WTC11 (cell line): ENCODE data around the gene RBM39.

Experiments
- NR2C2 ChIP-seq: sonication (generic); formaldehyde crosslinking; IDR thresholded peaks from 2 replicates; pipeline ENCODE4 v1.8.0; 2022; ENCODE audit warnings: mild to moderate bottlenecking, missing genetic modification reagents
- NR3C1 ChIP-seq: sonication (generic); formaldehyde crosslinking; conservative IDR thresholded peaks from 2 replicates; pipeline ENCODE4 v1.8.1; 2023; ENCODE audit warnings: low read depth, mild to moderate bottlenecking, missing genetic modification reagents
- SP1 ChIP-seq: sonication (generic); formaldehyde crosslinking; conservative IDR thresholded peaks from 2 replicates; pipeline ENCODE4 v1.8.1; 2022; ENCODE audit warnings: missing genetic modification reagents
- TCF7 ChIP-seq: sonication (generic); formaldehyde crosslinking; IDR thresholded peaks from 2 replicates; pipeline ENCODE4 v1.8.0; 2022; ENCODE audit warnings: mild to moderate bottlenecking, low read depth, missing genetic modification reagents, moderate library complexity
- ZNF232 ChIP-seq: sonication (generic); formaldehyde crosslinking; IDR thresholded peaks from 2 replicates; pipeline ENCODE4 v1.8.0; 2022; ENCODE audit warnings: mild to moderate bottlenecking, missing genetic modification reagents
- TF ChIP-seq, protein P1 (sequence below): fragments of 200-600 bp; IDR thresholded peaks from 2 replicates; pipeline ENCODE4 v1.8.0; 2022; ENCODE audit warnings: antibody characterized with exemption
- TF ChIP-seq, protein P2 (sequence below): sonication (generic); formaldehyde crosslinking; IDR thresholded peaks from 2 replicates; pipeline ENCODE4 v1.8.1; 2023; ENCODE audit warnings: mild to moderate bottlenecking, missing genetic modification reagents
- TF ChIP-seq, protein P3 (sequence below): sonication (generic); formaldehyde crosslinking; IDR thresholded peaks from 2 replicates; pipeline ENCODE4 v1.8.1; 2023; ENCODE audit warnings: mild to moderate bottlenecking, missing genetic modification reagents
- TF ChIP-seq, protein P4 (sequence below): sonication (generic); formaldehyde crosslinking; IDR thresholded peaks from 2 replicates; pipeline ENCODE4 v1.8.0; 2022; ENCODE audit warnings: mild to moderate bottlenecking, missing genetic modification reagents
- TF ChIP-seq, protein P5 (sequence below): sonication (generic); formaldehyde crosslinking; IDR thresholded peaks from 2 replicates; pipeline ENCODE4 v1.8.1; 2022; ENCODE audit warnings: missing genetic modification reagents, borderline replicate concordance

DNA sequence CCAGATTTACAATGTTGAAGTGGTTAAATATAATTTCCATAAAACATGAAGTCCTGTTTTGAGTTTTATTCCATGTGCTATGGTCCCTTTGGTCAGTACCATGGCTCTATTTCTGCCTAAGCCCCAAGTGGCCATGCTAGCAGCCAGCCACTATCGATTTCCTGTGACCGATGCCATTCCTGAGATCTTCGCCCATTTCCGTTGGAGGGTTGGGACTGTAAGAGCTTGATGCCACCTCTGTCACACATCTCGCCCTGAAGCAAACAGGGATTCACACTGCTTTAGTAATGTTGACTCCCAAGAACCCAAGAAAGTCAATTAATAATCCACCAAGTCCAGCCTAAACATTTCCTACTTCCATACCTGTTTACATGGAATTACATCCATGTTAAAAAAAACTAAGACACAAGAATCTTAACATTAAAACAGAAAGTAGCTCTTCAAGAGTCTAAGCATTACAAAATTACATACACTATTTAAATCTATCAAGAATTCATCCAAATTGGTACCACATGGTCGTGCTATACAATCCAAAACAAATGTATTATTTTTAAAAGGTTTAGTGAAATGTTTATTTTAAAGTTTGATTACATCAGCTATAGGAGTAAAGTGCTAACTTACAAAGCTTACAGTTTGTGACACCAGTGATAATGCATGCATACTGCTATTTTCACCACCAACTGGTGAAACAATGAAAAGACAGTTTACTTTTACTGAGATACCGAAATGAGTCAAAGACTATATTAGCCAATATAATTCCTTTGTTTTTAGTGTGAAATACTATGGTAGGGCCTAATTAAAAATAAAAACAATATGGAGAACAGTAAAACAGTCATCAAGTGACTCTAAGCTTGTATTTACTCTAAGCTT is 2.5 kb downstream of the RBM39 start:
- TF ChIP-seq, protein P1, sequence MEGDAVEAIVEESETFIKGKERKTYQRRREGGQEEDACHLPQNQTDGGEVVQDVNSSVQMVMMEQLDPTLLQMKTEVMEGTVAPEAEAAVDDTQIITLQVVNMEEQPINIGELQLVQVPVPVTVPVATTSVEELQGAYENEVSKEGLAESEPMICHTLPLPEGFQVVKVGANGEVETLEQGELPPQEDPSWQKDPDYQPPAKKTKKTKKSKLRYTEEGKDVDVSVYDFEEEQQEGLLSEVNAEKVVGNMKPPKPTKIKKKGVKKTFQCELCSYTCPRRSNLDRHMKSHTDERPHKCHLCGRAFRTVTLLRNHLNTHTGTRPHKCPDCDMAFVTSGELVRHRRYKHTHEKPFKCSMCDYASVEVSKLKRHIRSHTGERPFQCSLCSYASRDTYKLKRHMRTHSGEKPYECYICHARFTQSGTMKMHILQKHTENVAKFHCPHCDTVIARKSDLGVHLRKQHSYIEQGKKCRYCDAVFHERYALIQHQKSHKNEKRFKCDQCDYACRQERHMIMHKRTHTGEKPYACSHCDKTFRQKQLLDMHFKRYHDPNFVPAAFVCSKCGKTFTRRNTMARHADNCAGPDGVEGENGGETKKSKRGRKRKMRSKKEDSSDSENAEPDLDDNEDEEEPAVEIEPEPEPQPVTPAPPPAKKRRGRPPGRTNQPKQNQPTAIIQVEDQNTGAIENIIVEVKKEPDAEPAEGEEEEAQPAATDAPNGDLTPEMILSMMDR = no peak
- no peak for TF ChIP-seq ZNF232 (CRISPR knock-in tag)
- TF ChIP-seq, protein P2, sequence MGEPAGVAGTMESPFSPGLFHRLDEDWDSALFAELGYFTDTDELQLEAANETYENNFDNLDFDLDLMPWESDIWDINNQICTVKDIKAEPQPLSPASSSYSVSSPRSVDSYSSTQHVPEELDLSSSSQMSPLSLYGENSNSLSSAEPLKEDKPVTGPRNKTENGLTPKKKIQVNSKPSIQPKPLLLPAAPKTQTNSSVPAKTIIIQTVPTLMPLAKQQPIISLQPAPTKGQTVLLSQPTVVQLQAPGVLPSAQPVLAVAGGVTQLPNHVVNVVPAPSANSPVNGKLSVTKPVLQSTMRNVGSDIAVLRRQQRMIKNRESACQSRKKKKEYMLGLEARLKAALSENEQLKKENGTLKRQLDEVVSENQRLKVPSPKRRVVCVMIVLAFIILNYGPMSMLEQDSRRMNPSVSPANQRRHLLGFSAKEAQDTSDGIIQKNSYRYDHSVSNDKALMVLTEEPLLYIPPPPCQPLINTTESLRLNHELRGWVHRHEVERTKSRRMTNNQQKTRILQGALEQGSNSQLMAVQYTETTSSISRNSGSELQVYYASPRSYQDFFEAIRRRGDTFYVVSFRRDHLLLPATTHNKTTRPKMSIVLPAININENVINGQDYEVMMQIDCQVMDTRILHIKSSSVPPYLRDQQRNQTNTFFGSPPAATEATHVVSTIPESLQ (CRISPR knock-in tag) = no peak
- TF ChIP-seq NR2C2 = no peak
- TF ChIP-seq SP1 (CRISPR knock-in tag) = no peak
- TF ChIP-seq, protein P3, sequence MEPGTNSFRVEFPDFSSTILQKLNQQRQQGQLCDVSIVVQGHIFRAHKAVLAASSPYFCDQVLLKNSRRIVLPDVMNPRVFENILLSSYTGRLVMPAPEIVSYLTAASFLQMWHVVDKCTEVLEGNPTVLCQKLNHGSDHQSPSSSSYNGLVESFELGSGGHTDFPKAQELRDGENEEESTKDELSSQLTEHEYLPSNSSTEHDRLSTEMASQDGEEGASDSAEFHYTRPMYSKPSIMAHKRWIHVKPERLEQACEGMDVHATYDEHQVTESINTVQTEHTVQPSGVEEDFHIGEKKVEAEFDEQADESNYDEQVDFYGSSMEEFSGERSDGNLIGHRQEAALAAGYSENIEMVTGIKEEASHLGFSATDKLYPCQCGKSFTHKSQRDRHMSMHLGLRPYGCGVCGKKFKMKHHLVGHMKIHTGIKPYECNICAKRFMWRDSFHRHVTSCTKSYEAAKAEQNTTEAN (CRISPR knock-in tag) = no peak
- TF ChIP-seq, protein P4, sequence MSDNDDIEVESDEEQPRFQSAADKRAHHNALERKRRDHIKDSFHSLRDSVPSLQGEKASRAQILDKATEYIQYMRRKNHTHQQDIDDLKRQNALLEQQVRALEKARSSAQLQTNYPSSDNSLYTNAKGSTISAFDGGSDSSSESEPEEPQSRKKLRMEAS (CRISPR knock-in tag) = no peak
- no peak for TF ChIP-seq NR3C1 (CRISPR knock-in tag)
- TF ChIP-seq, protein P5, sequence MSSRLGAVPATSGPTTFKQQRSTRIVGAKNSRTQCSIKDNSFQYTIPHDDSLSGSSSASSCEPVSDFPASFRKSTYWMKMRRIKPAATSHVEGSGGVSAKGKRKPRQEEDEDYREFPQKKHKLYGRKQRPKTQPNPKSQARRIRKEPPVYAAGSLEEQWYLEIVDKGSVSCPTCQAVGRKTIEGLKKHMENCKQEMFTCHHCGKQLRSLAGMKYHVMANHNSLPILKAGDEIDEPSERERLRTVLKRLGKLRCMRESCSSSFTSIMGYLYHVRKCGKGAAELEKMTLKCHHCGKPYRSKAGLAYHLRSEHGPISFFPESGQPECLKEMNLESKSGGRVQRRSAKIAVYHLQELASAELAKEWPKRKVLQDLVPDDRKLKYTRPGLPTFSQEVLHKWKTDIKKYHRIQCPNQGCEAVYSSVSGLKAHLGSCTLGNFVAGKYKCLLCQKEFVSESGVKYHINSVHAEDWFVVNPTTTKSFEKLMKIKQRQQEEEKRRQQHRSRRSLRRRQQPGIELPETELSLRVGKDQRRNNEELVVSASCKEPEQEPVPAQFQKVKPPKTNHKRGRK (CRISPR knock-in tag) = no peak
- no peak for TF ChIP-seq TCF7 (CRISPR knock-in tag)
